ENCODE results near the gene YIPF5.

Gene YIPF5

DNA sequence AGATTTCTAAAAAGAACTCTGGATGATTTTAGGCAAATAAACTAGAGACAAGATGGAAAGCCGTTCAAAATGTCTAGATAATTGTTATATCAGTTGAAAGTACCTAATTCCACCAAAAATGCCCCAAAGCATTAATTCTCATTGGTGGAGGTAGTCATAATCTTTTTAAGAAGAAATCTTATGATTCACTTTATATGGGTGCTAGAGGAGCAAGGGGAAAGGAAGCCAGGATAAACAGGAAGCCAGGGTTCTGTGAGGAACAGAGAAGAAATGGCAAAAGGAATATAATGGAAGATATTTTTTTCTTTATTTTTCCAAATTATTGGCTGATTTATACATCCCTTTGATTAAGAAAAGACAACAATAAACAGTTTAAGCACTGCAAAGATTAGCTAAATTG lies 7.8 kb downstream of the YIPF5 start:
- intact Hi-C loops (cut with micrococcal nuclease) = loop anchor here (10.0 kb wide), 1 partner anchor 758 kb away; the partner anchor contains the start of gene NR3C1
- Mint-ChIP-seq H3K36me3 (ENCODE audit: low read depth) (peaks cover 63% of the 10 kb centered on the region), H3K27ac (no peak overlapping the region), H3K9me3 (no peaks in the 10 kb centered on the region), H3K4me1 (ENCODE audit: low read depth) (no peaks in the 10 kb centered on the region), H3K27me3 (no peaks in the 10 kb centered on the region), H3K4me3 (no peak overlapping the region)

DNA sequence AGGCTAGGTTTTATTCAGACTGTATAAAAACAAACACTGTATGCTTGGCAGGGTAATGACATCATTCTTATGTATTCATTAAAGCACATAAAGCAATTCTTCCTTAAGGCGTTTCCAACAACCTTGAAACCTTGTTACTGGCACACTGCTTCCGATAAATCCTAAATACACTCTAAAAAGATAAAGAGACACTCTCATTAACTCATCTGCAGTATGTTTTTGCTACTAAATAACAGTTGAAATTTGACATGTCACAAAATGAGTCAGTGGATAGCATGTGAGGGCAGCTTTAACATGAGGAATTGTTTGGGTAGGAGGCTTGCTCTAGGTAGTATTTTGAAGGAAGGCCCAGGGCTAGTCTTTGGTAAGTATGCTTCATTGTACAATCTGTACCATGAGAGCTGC lies 13.7 kb downstream of the YIPF5 start:
- Mint-ChIP-seq H3K4me1 (ENCODE audit: low read depth) (no peaks in the 10 kb centered on the region), H3K27ac (no peak overlapping the region), H3K4me3 (no peak overlapping the region), H3K36me3 (ENCODE audit: low read depth) (peaks cover 32% of the 10 kb centered on the region), H3K9me3 (no peaks in the 10 kb centered on the region), H3K27me3 (no peaks in the 10 kb centered on the region)
- intact Hi-C loops (cut with micrococcal nuclease) = no loop called here

DNA sequence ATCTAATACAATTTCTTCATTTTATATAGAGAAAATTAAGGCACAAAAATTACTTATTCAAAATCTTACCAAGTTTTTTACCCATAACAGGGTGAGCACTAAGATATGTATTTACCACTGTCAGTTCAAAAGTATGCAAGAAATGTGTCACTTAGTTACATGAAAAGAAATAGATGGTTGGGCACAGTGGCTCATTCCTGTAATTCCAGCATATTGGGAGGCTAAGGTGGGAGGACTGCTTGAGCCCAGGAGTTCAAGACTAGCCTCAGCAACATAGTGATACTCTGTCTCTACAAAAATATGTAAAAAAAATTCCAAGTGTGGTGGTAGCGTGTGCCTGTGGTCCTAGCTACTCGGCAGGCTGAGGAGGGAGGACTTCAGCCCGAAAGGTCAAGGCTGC lies 19.4 kb downstream of the YIPF5 start:
- intact Hi-C loops (cut with micrococcal nuclease) = no loop called here
- peaks cover 6% of the 10 kb centered on the region for H3K36me3 Mint-ChIP-seq (ENCODE audit: low read depth)
- no peaks in the 10 kb centered on the region for H3K4me1 Mint-ChIP-seq (ENCODE audit: low read depth)
- peaks cover 3% of the 10 kb centered on the region for H3K27me3 Mint-ChIP-seq
- no peak overlapping the region for H3K27ac Mint-ChIP-seq
- no peaks in the 10 kb centered on the region for H3K9me3 Mint-ChIP-seq
- no peak overlapping the region for H3K4me3 Mint-ChIP-seq

DNA sequence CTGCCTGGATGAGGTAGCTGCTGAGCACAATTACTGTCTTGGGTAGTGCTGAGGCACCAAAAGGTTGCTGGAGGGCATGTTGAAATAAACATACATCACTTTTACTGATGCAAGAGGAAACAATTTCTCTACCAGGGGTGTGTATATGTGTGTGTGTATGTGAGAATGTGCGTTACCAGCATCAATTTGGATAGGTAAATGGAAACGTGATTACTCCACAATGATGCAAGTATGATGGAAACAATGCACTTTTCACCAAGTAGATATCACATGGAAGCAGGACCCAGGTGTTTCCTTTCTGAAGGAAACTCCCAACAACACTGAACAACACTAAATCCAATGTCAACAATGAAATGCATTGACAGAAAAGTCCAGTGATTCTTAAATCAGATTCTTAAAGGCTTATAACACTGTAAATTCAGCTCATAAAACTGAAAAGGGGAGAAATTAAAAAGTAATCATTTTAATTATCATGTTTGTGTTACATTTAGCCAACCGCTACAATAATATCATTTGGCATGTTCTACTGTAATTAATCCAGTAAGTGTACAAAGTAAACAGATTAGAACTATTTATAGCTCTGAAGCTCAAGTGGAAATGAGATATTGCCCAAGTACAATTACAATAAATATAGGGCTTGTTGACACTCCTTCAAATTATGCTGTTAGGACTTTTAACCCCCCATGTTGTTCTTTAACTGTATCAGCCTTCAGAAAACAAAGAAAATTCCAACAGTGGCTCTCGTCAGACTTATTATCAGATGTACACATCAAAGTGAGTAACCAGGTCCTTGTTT lies 25.3 kb downstream of the YIPF5 start:
- Mint-ChIP-seq H3K9me3 (no peaks in the 10 kb centered on the region), H3K4me3 (no peak overlapping the region), H3K36me3 (ENCODE audit: low read depth) (no peaks in the 10 kb centered on the region), H3K27me3 (peaks cover 1% of the 10 kb centered on the region), H3K27ac (no peak overlapping the region), H3K4me1 (ENCODE audit: low read depth) (peaks cover 17% of the 10 kb centered on the region)
- intact Hi-C loops (cut with micrococcal nuclease) = no loop called here

DNA sequence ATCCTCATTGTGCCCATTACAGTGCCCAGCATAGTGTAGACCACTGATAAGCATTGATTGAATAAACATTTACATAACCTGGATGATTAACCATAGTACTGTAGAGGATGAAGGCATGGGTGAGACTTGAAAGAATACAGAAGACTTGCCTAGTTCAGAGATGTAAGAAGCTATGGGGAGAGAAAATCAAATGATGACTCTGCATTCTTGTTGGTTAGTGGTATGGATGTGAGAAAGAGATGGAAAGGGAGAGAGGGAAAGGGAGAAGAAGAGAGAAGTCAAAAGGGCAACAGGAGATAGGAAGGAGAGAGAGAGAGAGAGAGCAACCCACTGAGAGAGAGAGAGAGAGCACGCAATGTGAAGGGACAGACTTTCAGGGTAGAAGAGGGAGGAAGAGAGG lies 26.8 kb downstream of the YIPF5 start:
- intact Hi-C loops (cut with micrococcal nuclease) = no loop called here
- no peak overlapping the region for H3K27ac Mint-ChIP-seq
- no peak overlapping the region for H3K4me3 Mint-ChIP-seq
- peaks cover 3% of the 10 kb centered on the region for H3K27me3 Mint-ChIP-seq
- H3K9me3 Mint-ChIP-seq = no peaks in the 10 kb centered on the region
- H3K4me1 Mint-ChIP-seq (ENCODE audit: low read depth) = peaks cover 17% of the 10 kb centered on the region
- H3K36me3 Mint-ChIP-seq (ENCODE audit: low read depth) = no peaks in the 10 kb centered on the region

DNA sequence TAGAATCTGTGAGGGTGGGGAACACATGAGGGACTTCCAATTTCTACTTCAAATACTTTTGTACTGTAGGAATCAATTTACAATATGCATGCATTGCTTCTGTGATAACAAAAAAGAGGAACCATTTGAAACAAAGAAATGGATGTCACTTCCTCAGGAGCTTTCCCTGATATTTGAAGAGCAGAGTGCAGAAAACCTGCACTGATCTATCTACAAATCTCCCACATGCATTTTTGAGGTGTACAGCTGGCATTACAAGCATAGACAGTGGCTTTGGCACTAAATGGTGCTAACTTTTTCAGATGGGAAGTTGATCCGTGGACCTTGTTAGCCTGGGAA lies 27.7 kb downstream of the YIPF5 start:
- Mint-ChIP-seq H3K27ac (peak overlapping the region; percentile 24), H3K9me3 (no peaks in the 10 kb centered on the region), H3K4me3 (no peak overlapping the region), H3K27me3 (peaks cover 2% of the 10 kb centered on the region), H3K36me3 (ENCODE audit: low read depth) (no peaks in the 10 kb centered on the region), H3K4me1 (ENCODE audit: low read depth) (peaks cover 17% of the 10 kb centered on the region)
- intact Hi-C loops (cut with micrococcal nuclease) = no loop called here

DNA sequence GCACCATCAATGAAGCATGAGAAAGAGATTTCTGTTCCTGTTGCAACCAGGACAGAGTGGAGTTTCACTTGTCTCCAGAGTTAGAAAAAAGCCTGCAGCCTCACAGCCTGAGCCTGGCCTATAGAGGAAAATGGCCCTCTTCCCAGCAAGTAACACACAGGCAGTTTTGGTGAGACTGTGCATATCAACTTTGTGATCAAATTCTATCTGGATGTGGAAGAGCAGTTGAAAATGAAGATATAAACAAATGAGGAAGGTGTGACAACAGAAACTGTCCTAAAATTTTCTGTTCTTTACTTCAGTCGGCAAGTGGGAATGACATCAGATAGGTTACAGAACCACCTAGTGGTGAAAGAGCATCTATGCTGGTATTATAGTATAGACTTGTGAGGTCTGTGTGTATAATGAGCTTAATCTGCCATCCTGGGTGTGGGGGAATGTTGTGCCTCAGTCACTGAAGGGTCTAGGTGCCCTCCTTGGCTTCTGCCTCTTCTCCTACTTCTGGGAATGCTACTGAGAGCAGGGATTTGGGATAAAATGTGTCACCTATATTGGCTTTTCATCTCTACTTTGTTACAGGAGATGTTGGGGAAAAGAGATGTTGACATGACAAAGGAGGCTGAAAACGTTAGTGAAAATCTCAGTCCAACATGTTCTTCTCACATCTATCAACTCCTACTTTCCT lies 28.2 kb downstream of the YIPF5 start:
- intact Hi-C loops (cut with micrococcal nuclease) = no loop called here
- Mint-ChIP-seq H3K4me3 (no peak overlapping the region), H3K27me3 (peaks cover 2% of the 10 kb centered on the region), H3K9me3 (no peaks in the 10 kb centered on the region), H3K36me3 (ENCODE audit: low read depth) (no peaks in the 10 kb centered on the region), H3K4me1 (ENCODE audit: low read depth) (peaks cover 17% of the 10 kb centered on the region), H3K27ac (peak overlapping the region; percentile 24)

DNA sequence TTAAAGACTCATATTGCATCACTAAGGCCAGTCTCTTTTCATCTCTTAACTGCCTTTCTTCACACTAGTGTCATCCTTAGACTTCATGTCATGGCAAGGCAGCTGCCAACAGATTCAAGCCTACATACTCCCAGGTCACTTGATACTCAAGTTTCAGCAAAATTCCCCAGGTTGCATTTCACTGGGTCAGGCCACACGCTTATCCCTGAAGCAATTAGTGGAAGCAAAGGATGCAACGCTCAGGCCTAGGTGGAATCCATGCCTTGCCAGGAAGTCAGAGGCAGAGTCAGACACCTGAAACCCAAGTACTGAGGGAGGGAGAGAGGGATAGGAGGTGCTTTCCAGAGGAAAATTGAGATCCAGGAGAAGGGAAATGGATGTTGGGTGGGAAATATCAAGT lies 28.9 kb downstream of the YIPF5 start:
- no peak overlapping the region for H3K27ac Mint-ChIP-seq
- peaks cover 2% of the 10 kb centered on the region for H3K27me3 Mint-ChIP-seq
- H3K9me3 Mint-ChIP-seq = no peaks in the 10 kb centered on the region
- H3K36me3 Mint-ChIP-seq (ENCODE audit: low read depth) = no peaks in the 10 kb centered on the region
- H3K4me3 Mint-ChIP-seq = no peak overlapping the region
- intact Hi-C loops (cut with micrococcal nuclease) = no loop called here
- H3K4me1 Mint-ChIP-seq (ENCODE audit: low read depth) = peaks cover 17% of the 10 kb centered on the region

DNA sequence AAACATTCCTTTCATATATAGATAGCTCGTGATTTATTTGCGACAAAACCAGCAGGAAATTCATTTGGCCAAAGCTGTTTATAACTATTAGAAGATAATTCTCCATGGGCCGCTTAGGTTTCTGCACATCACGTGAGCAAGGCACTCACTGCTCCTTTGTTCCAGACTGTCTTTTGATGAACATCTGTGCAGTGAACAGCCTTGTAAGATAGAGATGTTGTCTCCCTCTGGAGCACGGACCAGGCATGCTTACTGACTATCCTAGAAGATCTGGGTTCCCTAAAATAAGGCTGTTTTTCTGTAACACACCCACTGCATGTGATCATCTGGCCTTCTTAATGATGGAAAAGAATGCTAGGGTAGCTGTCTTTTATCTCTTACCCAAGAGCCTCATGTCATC lies 30.9 kb downstream of the YIPF5 start:
- H3K27ac Mint-ChIP-seq = no peak overlapping the region
- peaks cover 22% of the 10 kb centered on the region for H3K4me1 Mint-ChIP-seq (ENCODE audit: low read depth)
- H3K4me3 Mint-ChIP-seq = no peak overlapping the region
- H3K27me3 Mint-ChIP-seq = peaks cover 2% of the 10 kb centered on the region
- intact Hi-C loops (cut with micrococcal nuclease) = no loop called here
- no peaks in the 10 kb centered on the region for H3K9me3 Mint-ChIP-seq
- no peaks in the 10 kb centered on the region for H3K36me3 Mint-ChIP-seq (ENCODE audit: low read depth)

DNA sequence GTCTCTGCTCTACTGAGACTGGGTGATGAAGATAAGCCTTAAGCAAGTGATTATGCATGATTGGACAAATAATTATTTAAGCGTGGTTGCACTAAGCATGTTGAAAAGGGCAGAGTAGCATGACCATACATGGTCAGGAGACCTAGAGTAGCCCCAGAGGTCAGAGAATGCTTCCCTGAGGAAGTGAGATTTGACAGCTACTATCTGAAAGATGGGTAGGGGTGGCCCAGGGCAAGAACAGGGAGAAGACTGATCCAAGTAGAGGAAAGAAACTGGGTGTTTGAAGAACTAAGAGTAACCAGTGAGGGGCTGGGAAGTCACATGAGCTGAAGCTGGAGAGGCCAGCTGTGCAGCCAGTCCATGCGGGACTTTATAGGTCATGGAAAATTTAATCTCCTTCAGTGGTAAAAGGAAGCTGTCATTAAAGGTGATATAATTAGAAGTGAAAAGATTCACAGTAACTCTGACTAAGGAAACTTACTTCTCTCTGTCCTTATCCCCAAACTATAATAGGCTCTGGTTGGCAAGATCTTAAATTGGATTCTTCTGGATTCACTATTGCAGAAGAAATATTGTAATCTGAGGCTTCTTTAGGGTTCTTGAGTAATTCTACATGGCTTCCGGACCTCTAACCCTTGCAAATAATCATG lies 35.2 kb downstream of the YIPF5 start:
- peaks cover 2% of the 10 kb centered on the region for H3K27me3 Mint-ChIP-seq
- no peak overlapping the region for H3K27ac Mint-ChIP-seq
- H3K4me1 Mint-ChIP-seq (ENCODE audit: low read depth) = peaks cover 12% of the 10 kb centered on the region
- no peak overlapping the region for H3K4me3 Mint-ChIP-seq
- no peaks in the 10 kb centered on the region for H3K9me3 Mint-ChIP-seq
- intact Hi-C loops (cut with micrococcal nuclease) = no loop called here
- H3K36me3 Mint-ChIP-seq (ENCODE audit: low read depth) = no peaks in the 10 kb centered on the region

DNA sequence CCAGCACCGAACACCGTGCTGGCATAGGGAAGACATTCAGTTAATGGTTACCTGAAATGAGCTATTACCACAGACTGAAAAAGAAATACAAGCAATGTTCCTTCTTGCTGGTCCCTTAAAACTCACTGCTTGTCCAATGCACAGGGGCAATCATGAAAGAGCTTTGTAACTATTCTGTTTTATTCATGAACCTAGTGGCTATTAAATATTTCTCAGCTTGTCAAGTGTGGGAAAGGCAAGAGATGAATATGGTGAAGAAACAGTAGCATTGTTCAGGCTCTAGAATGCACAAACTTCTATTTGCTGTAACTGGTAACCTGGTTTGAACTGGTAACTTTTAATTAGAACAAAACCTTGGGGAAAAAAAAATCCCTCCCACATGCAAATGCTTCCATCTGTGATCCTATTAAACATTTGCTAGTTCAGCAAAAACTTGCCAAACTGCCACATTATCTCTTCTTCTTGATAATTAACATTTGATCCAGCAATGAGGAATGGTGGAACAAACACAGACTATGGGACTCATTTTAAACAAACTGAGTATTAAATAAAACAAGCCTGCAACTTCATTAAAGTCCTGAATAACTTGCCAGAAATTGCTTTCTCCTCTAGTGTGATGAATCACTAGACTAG lies 36.1 kb downstream of the YIPF5 start:
- peaks cover 12% of the 10 kb centered on the region for H3K4me1 Mint-ChIP-seq (ENCODE audit: low read depth)
- no peaks in the 10 kb centered on the region for H3K9me3 Mint-ChIP-seq
- H3K27ac Mint-ChIP-seq = no peak overlapping the region
- H3K36me3 Mint-ChIP-seq (ENCODE audit: low read depth) = no peaks in the 10 kb centered on the region
- intact Hi-C loops (cut with micrococcal nuclease) = no loop called here
- H3K27me3 Mint-ChIP-seq = peaks cover 2% of the 10 kb centered on the region
- no peak overlapping the region for H3K4me3 Mint-ChIP-seq

DNA sequence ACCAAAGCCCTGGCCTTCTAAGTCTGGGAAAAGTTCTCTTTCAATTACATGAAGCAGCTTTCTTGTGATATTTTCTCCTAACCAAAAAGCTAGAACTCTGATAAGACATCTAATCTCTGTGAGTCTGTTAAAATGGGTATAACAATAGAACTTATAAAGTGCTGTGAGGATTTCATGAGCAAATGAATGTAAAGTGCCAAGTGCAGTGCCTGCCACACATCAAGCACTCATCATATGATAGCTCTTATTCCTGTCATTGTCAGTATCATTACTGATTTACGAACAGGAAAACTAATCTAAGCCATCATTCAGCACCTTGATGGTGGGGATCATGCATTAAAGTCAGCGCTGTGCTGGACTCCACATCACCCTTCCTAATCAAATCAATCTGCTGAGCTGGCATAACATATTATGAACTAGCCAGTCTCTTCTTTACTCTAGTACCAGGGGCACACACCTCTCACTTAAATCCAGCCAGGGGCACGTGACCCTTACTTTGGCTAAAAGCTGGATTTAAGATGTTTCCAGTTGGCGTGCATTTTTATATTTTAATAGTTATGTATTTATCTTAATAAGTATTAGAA lies 37.3 kb downstream of the YIPF5 start:
- no peaks in the 10 kb centered on the region for H3K27me3 Mint-ChIP-seq
- intact Hi-C loops (cut with micrococcal nuclease) = no loop called here
- no peak overlapping the region for H3K27ac Mint-ChIP-seq
- no peak overlapping the region for H3K4me3 Mint-ChIP-seq
- H3K4me1 Mint-ChIP-seq (ENCODE audit: low read depth) = peaks cover 12% of the 10 kb centered on the region
- H3K9me3 Mint-ChIP-seq = no peaks in the 10 kb centered on the region
- no peaks in the 10 kb centered on the region for H3K36me3 Mint-ChIP-seq (ENCODE audit: low read depth)

DNA sequence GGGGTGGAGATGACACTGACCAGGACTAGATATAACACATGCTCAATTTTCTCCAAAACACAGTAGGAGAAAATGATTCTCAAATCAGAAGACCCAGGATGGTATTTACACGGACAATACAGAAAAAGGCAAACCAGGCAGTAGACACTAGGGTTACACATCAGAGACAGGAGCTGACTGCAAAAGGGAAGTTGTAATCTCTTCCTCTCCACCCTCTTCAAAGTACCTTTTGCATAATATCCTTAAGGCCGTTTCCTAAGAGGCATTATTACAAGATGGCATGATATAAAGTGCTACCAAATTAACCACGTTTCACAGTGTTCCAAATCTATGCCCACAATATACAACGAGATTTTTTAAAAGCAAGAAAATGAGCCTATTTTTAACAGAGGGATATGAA lies 39.2 kb downstream of the YIPF5 start:
- Mint-ChIP-seq H3K9me3 (no peaks in the 10 kb centered on the region), H3K36me3 (ENCODE audit: low read depth) (no peaks in the 10 kb centered on the region), H3K27ac (no peak overlapping the region), H3K27me3 (no peaks in the 10 kb centered on the region), H3K4me3 (no peak overlapping the region), H3K4me1 (ENCODE audit: low read depth) (peaks cover 12% of the 10 kb centered on the region)
- intact Hi-C loops (cut with micrococcal nuclease) = no loop called here

DNA sequence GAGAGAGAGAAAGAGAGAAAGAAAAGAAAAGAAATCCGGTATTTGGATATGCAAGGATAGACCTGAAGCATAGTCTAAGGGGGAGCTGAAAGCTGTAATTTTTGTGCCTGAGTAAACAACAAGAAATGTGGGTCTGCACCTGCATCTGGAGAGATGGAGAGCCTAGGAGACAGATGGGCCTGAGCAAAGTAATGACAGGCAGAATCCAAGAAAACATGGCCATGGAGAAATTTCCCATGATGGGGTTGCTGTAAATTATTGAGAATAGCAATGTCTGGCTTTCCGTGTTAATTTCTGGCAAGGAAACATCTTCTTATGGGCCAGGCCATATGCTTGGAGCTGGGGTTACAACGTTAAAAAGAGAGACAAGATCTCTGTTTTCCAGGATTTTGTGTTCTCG lies 40.2 kb downstream of the YIPF5 start:
- Mint-ChIP-seq H3K27ac (no peak overlapping the region), H3K9me3 (no peaks in the 10 kb centered on the region), H3K27me3 (no peaks in the 10 kb centered on the region), H3K4me1 (ENCODE audit: low read depth) (peaks cover 12% of the 10 kb centered on the region), H3K36me3 (ENCODE audit: low read depth) (no peaks in the 10 kb centered on the region), H3K4me3 (no peak overlapping the region)
- intact Hi-C loops (cut with micrococcal nuclease) = no loop called here
